IMR-90 (cell line): ENCODE data around the gene STXBP6. TPM values are rescaled to one million over a fixed set of nuclear protein-coding genes. Genes with fewer than 3 reads are reported as not detected.

Experiments
- ATAC-seq: fragments of 200-7000 bp; cut with Tn5 transposase; 2 replicates; pipeline ENCODE4 v1.9.1; 2020; ENCODE audit warnings: low read depth, mild to moderate bottlenecking, moderate library complexity
- BruUV-seq: library from RNA; stranded (reverse); fragments of 400-500 nt; replicated peaks from 2 replicates; lab custom pipeline; 2021; lab: Mats Ljungman, UMichigan
- CTCF ChIA-PET: fragments of 300-600 bp; formaldehyde crosslinking; extraction: SDS; loops from one replicate; lab custom pipeline; 2021; ENCODE audit warnings: antibody characterized with exemption; lab: Yijun Ruan, JAX
- POLR2A ChIA-PET: fragments of 300-600 bp; sonication (Branson Sonifier 250); formaldehyde crosslinking; loops from one replicate; lab custom pipeline; 2022; ENCODE audit warnings: antibody characterized with exemption; ENCODE audit not compliant: unreplicated experiment; lab: Charles Lee
- DNase-seq: peaks from one replicate; pipeline ENCODE4 v3.0.0; 2013
- H2AFZ ChIP-seq: replicated peaks from 2 replicates; pipeline ENCODE3; 2013; ENCODE audit warnings: low read length, mild to moderate bottlenecking; ENCODE audit not compliant: poor library complexity
- H2AK5ac ChIP-seq: 2 replicates; pipeline ENCODE4 v1.6.1; 2013; ENCODE audit warnings: low read depth, low read length, inconsistent platforms
- H2AK9ac ChIP-seq: replicated peaks from 2 replicates; pipeline ENCODE3; 2013; ENCODE audit warnings: mild to moderate bottlenecking, low read depth, low read length, moderate library complexity; ENCODE audit not compliant: poor library complexity
- H2BK120ac ChIP-seq: 2 replicates; pipeline ENCODE4 v1.6.1; 2013; ENCODE audit warnings: low read depth, low read length, inconsistent platforms
- H2BK15ac ChIP-seq: 3 replicates; pipeline ENCODE4 v1.6.1; 2013; ENCODE audit warnings: low read depth, low read length, inconsistent platforms
- H2BK20ac ChIP-seq: 2 replicates; pipeline ENCODE4 v1.6.1; 2013; ENCODE audit warnings: low read depth, mild to moderate bottlenecking, inconsistent platforms, low read length, moderate library complexity
- H2BK5ac ChIP-seq: 2 replicates; pipeline ENCODE4 v1.6.1; 2013; ENCODE audit warnings: mild to moderate bottlenecking, low read depth, low read length, inconsistent platforms; ENCODE audit not compliant: poor library complexity, severe bottlenecking
- H3K14ac ChIP-seq: replicated peaks from 2 replicates; pipeline ENCODE4 v1.6.1; 2013; ENCODE audit warnings: low read depth, low read length, inconsistent platforms
- H3K18ac ChIP-seq: 2 replicates; pipeline ENCODE4 v1.6.1; 2013; ENCODE audit warnings: low read depth, low read length, control low read depth
- H3K23ac ChIP-seq: 2 replicates; pipeline ENCODE4 v1.6.1; 2013; ENCODE audit warnings: low read depth, low read length, inconsistent platforms
- H3K27ac ChIP-seq: 2 replicates; pipeline ENCODE4 v1.5.1; 2013; ENCODE audit warnings: mild to moderate bottlenecking, control low read depth, low read length; ENCODE audit not compliant: insufficient read depth
- H3K27me3 ChIP-seq: 2 replicates; pipeline ENCODE4 v1.6.1; 2013; ENCODE audit warnings: low read length; ENCODE audit not compliant: control insufficient read depth, insufficient read depth
- H3K36me3 ChIP-seq: 2 replicates; pipeline ENCODE4 v1.6.1; 2013; ENCODE audit warnings: low read length, mixed read lengths; ENCODE audit not compliant: control insufficient read depth, insufficient read depth
- H3K4ac ChIP-seq: 2 replicates; pipeline ENCODE4 v1.6.1; 2013; ENCODE audit warnings: low read depth, low read length, inconsistent platforms
- H3K4me1 ChIP-seq: 2 replicates; pipeline ENCODE4 v1.6.1; 2013; ENCODE audit warnings: low read length, mixed read lengths; ENCODE audit not compliant: control insufficient read depth, insufficient read depth
- H3K4me2 ChIP-seq: 2 replicates; pipeline ENCODE4 v1.6.1; 2013; ENCODE audit warnings: low read depth, mild to moderate bottlenecking, control low read depth, low read length, moderate library complexity
- H3K4me3 ChIP-seq: 2 replicates; pipeline ENCODE4 v1.5.1; 2013; ENCODE audit warnings: low read depth, mild to moderate bottlenecking, control low read depth, low read length, moderate library complexity; ENCODE audit not compliant: insufficient read depth
- H3K56ac ChIP-seq: 2 replicates; pipeline ENCODE4 v1.6.1; 2013; ENCODE audit warnings: low read length, inconsistent platforms; ENCODE audit not compliant: insufficient read depth; ENCODE audit errors: extremely low read depth
- H3K79me1 ChIP-seq, 2 experiments: 2 replicates each; pipeline ENCODE4 v1.6.1; 2013; ENCODE audit warnings: low read length in 2 of 2, inconsistent platforms in 1 of 2, low read depth in 1 of 2
- H3K9ac ChIP-seq: 2 replicates; pipeline ENCODE4 v1.6.1; 2013; ENCODE audit warnings: low read depth, low read length, control low read depth
- H3K9me1 ChIP-seq: 2 replicates; pipeline ENCODE4 v1.6.1; 2013; ENCODE audit warnings: low read length, inconsistent platforms; ENCODE audit not compliant: insufficient read depth
- H3K9me3 ChIP-seq: 2 replicates; pipeline ENCODE4 v1.6.1; 2013; ENCODE audit warnings: low read length; ENCODE audit not compliant: control insufficient read depth, insufficient read depth
- H4K20me1 ChIP-seq: 2 replicates; pipeline ENCODE4 v1.6.1; 2013; ENCODE audit warnings: low read length, inconsistent platforms; ENCODE audit not compliant: insufficient read depth
- H4K5ac ChIP-seq: 2 replicates; pipeline ENCODE4 v1.6.1; 2013; ENCODE audit warnings: mild to moderate bottlenecking, low read depth, low read length, control low read depth
- H4K8ac ChIP-seq, 2 experiments: 2 replicates each; pipeline ENCODE4 v1.6.1; 2013; ENCODE audit warnings: low read depth in 2 of 2, low read length in 2 of 2, control low read depth in 1 of 2, inconsistent platforms in 1 of 2
- H4K91ac ChIP-seq: 2 replicates; pipeline ENCODE4 v1.6.1; 2013; ENCODE audit warnings: low read depth, low read length, inconsistent platforms; ENCODE audit not compliant: insufficient read depth
- BHLHE40 ChIP-seq: fragments of 150-350 bp; IDR thresholded peaks from 2 replicates; pipeline ENCODE4 v1.6.1; 2016; ENCODE audit warnings: mild to moderate bottlenecking, low read depth, low read length
- CEBPB ChIP-seq: IDR thresholded peaks from 2 replicates; pipeline ENCODE4 v1.6.1; 2012; ENCODE audit warnings: low read depth, low read length, improper control_type of control experiment
- CHD1 ChIP-seq: IDR thresholded peaks from 2 replicates; pipeline ENCODE4 v1.6.1; 2012; ENCODE audit warnings: low read depth, low read length, improper control_type of control experiment
- CTCF ChIP-seq: conservative IDR thresholded peaks from 2 replicates; pipeline ENCODE4 v1.5.1; 2012; ENCODE audit warnings: mild to moderate bottlenecking, low read depth, low read length, improper control_type of control experiment
- ELK1 ChIP-seq: fragments of 150-350 bp; IDR thresholded peaks from 2 replicates; pipeline ENCODE4 v1.6.1; 2016; ENCODE audit warnings: low read depth, mild to moderate bottlenecking, low read length, moderate library complexity, borderline replicate concordance
- FOS ChIP-seq: fragments of 150-350 bp; IDR thresholded peaks from 2 replicates; pipeline ENCODE4 v1.6.1; 2016; ENCODE audit warnings: low read depth, low read length
- MAFK ChIP-seq: IDR thresholded peaks from 2 replicates; pipeline ENCODE4 v1.6.1; 2012; ENCODE audit warnings: low read depth, low read length, improper control_type of control experiment
- MXI1 ChIP-seq: IDR thresholded peaks from 2 replicates; pipeline ENCODE4 v1.6.1; 2012; ENCODE audit warnings: low read depth, mild to moderate bottlenecking, low read length, moderate library complexity, borderline replicate concordance
- NFE2L2 ChIP-seq: fragments of 150-350 bp; IDR thresholded peaks from 2 replicates; pipeline ENCODE4 v1.6.1; 2016; ENCODE audit warnings: low read depth, mild to moderate bottlenecking, low read length
- POLR2A ChIP-seq: IDR thresholded peaks from 2 replicates; pipeline ENCODE4 v1.6.1; 2012; ENCODE audit warnings: mild to moderate bottlenecking, low read depth, low read length
- RAD21 ChIP-seq: IDR thresholded peaks from 2 replicates; pipeline ENCODE4 v1.6.1; 2012; ENCODE audit warnings: low read length, improper control_type of control experiment
- RCOR1 ChIP-seq: IDR thresholded peaks from 2 replicates; pipeline ENCODE4 v1.6.1; 2012; ENCODE audit warnings: mild to moderate bottlenecking, low read length, improper control_type of control experiment; ENCODE audit not compliant: insufficient replicate concordance
- RFX5 ChIP-seq: IDR thresholded peaks from 2 replicates; pipeline ENCODE4 v1.8.0; 2012; ENCODE audit warnings: low read depth, mild to moderate bottlenecking, low read length, moderate library complexity
- SMC3 ChIP-seq: fragments of 150-350 bp; IDR thresholded peaks from 2 replicates; pipeline ENCODE4 v1.6.1; 2016; ENCODE audit warnings: low read depth, mild to moderate bottlenecking, antibody characterized with exemption, low read length, moderate library complexity
- USF2 ChIP-seq: fragments of 150-350 bp; IDR thresholded peaks from 2 replicates; pipeline ENCODE4 v1.6.1; 2017; ENCODE audit warnings: mild to moderate bottlenecking, antibody characterized with exemption, low read length, low read depth
- WGBS, 2 experiments: methylation state at CpG; one replicate each; pipeline versions ENCODE4 v1.1.5 to v1.1.7; 2013; ENCODE audit warnings: missing lambda C conversion rate in 2 of 2; ENCODE audit not compliant: insufficient read length in 1 of 2; ENCODE audit errors: extremely low coverage in 2 of 2; 5-methylcytosine and 5-hydroxymethylcytosine counted together
- dilution Hi-C: fragments of 300-500 bp; cut with HindIII; formaldehyde crosslinking; loops from one replicate; pipeline ENCODE4 v1.14.3; 2018; ENCODE audit warnings: low sequenced_read_pairs; ENCODE audit not compliant: unreplicated experiment
- in situ Hi-C: fragments of 300-500 bp; cut with MboI; formaldehyde crosslinking; loops from 3 replicates; pipeline ENCODE4 v1.14.3; 2019; ENCODE audit warnings: low sequenced_read_pairs, inconsistent platforms, mixed read lengths
- intact Hi-C: fragments of 100-400 bp; cut with micrococcal nuclease; formaldehyde crosslinking; loops from 2 replicates; pipeline ENCODE4 v1.10.0; 2022
- polyA plus RNA-seq, 3 experiments: library from polyadenylated mRNA; depleted of rRNA; stranded (reverse); fragments of >200 nt; gene quantifications; 2 replicates each; pipeline ENCODE4 v1.2.3, GENCODE V29; 2012; ENCODE audit warnings: low replicate concordance in 1 of 3
- total RNA-seq: library from RNA; depleted of rRNA; stranded (reverse); fragments of >200 nt; gene quantifications from 2 replicates; pipeline ENCODE4 v1.2.3, GENCODE V29; 2012

STXBP6 gene
- total and polyA plus RNA-seq, 2 of the 4 experiments (the other 2 are of a cell fraction) = 14.2 to 14.3 TPM

GRCh38 chr14:24900269-24901100 lies 149.5 kb downstream of the STXBP6 start:
- Histone ChIP-seq H3K9ac (no peak overlapping the region), H3K18ac (peak overlapping the region; percentile 36; the same call in 1 of the 2 replicates), H3K9me1 (peaks cover 2% of the 10 kb centered on the region; the same call in 1 of the 2 replicates), H2AFZ (no peak overlapping the region), H3K4ac (no peak overlapping the region), H4K20me1 (no peaks in the 10 kb centered on the region), H4K91ac (no peak overlapping the region), H2BK20ac (no peak overlapping the region), H2BK15ac (no peak overlapping the region), H3K23ac (no peak overlapping the region), H3K56ac (no peak overlapping the region), H3K9me3 (no peaks in the 10 kb centered on the region), H2BK120ac (no peak overlapping the region), H3K79me1 (no peaks in the 10 kb centered on the region), H3K27me3 (no peaks in the 10 kb centered on the region), H3K27ac (no peak overlapping the region), H3K4me1 (peaks cover 11% of the 10 kb centered on the region), H3K14ac (no peak overlapping the region), H2AK9ac (no peak overlapping the region), H2BK5ac (no peak overlapping the region), H4K5ac (0 out of 2 replicates have a peak overlapping the region, but pooled peaks have one; percentile 6), H4K8ac (no peak overlapping the region), H3K4me2 (peak overlapping the region; percentile 7; the same call in 1 of the 2 replicates), H3K4me3 (no peak overlapping the region), H2AK5ac (no peak overlapping the region), H3K36me3 (no peaks in the 10 kb centered on the region)
- no TSS peak for BruUV-seq
- ATAC-seq (0 out of 2 replicates have a peak, but pooled peaks have one; percentile 25), DNase-seq (peak; percentile 46)
- WGBS, 2 experiments = no CpG with 5 or more reads among the region's 6 CpGs
- intact Hi-C loops = loop anchor here (5.0 kb wide), 1 partner anchor 147 kb away; no protein-coding TSS in a partner anchor
- dilution Hi-C loops = no loop called here
- in situ Hi-C loops = no loop called here
- ChIA-PET CTCF (no interaction called here), POLR2A (no interaction called here)
- TF ChIP-seq CTCF (no peak), MAFK (no peak), RCOR1 (no peak), RFX5 (no peak), FOS (no peak), NFE2L2 (no peak), MXI1 (no peak), BHLHE40 (no peak), ELK1 (no peak), CHD1 (no peak), SMC3 (no peak), POLR2A (no peak), RAD21 (no peak), CEBPB (no peak), USF2 (no peak)
